Keratinocyte (primary cell): Measurements from ENCODE around the gene STAM2. TPM values are rescaled to one million over a fixed set of nuclear protein-coding genes. Genes with fewer than 3 reads are reported as not detected.

Experiments used
- DNase-seq: peaks from one replicate; pipeline ENCODE4 v3.0.0-alpha.2; 2011; ENCODE audit warnings: low read depth, missing footprints, low spot score
- FAIRE-seq: peaks from 2 replicates; lab custom pipeline; 2011; peaks lifted over from hg19 to GRCh38; lab: Jason Lieb, UNC
- H2AFZ ChIP-seq: 2 replicates; pipeline ENCODE4 v1.6.0; 2012; ENCODE audit warnings: low read length, control low read depth, inconsistent platforms; ENCODE audit not compliant: control insufficient read depth
- H3K27ac ChIP-seq: 2 replicates; pipeline ENCODE4 v1.5.1; 2011; ENCODE audit warnings: low read length; ENCODE audit not compliant: control insufficient read depth, insufficient read depth
- H3K27me3 ChIP-seq: 3 replicates; pipeline ENCODE4 v1.6.0; 2011; ENCODE audit warnings: low read length; ENCODE audit not compliant: control insufficient read depth, insufficient read depth; ENCODE audit errors: extremely low read depth
- H3K36me3 ChIP-seq, 2 experiments: 2 replicates in 1 of 2; 3 replicates in 1 of 2; pipeline ENCODE4 v1.5.1; 2011; ENCODE audit warnings: low read length in 2 of 2, mild to moderate bottlenecking in 1 of 2; ENCODE audit not compliant: control insufficient read depth in 2 of 2, insufficient read depth in 2 of 2; ENCODE audit errors: extremely low read depth in 1 of 2
- H3K4me1 ChIP-seq: 3 replicates; pipeline ENCODE4 v1.5.1; 2011; ENCODE audit warnings: low read length; ENCODE audit not compliant: control insufficient read depth, insufficient read depth; ENCODE audit errors: extremely low read depth
- H3K4me2 ChIP-seq: 3 replicates; pipeline ENCODE4 v1.6.0; 2011; ENCODE audit warnings: low read depth, low read length; ENCODE audit not compliant: control insufficient read depth, insufficient read depth; ENCODE audit errors: extremely low read depth
- H3K4me3 ChIP-seq, 3 experiments: fragments of 200-600 bp in 1 of 3; sonication (generic) in 1 of 3; 2 replicates in 2 of 3; 3 replicates in 1 of 3; pipeline ENCODE4 v1.5.1; 2011 to 2016; ENCODE audit warnings: low read length in 3 of 3, mild to moderate bottlenecking in 3 of 3, control low read depth in 2 of 3, inconsistent platforms in 1 of 3, low read depth in 1 of 3, mixed read lengths in 1 of 3, mixed run types in 1 of 3, moderate library complexity in 1 of 3; ENCODE audit not compliant: control insufficient read depth in 2 of 3, insufficient read depth in 2 of 3; ENCODE audit errors: extremely low read depth in 1 of 3
- H3K79me2 ChIP-seq: 2 replicates; pipeline ENCODE4 v1.6.0; 2012; ENCODE audit warnings: low read length; ENCODE audit not compliant: control insufficient read depth, insufficient read depth
- H3K9ac ChIP-seq: 3 replicates; pipeline ENCODE4 v1.6.0; 2011; ENCODE audit warnings: low read length; ENCODE audit not compliant: control insufficient read depth, insufficient read depth; ENCODE audit errors: extremely low read depth
- H3K9me1 ChIP-seq: 3 replicates; pipeline ENCODE4 v1.6.0; 2011; ENCODE audit warnings: low read length; ENCODE audit not compliant: control insufficient read depth, insufficient read depth; ENCODE audit errors: extremely low read depth
- H3K9me3 ChIP-seq: 2 replicates; pipeline ENCODE4 v1.5.1; 2012; ENCODE audit warnings: low read depth, low read length; ENCODE audit not compliant: control insufficient read depth
- H4K20me1 ChIP-seq: 3 replicates; pipeline ENCODE4 v1.6.0; 2011; ENCODE audit warnings: low read length; ENCODE audit not compliant: control insufficient read depth, insufficient read depth; ENCODE audit errors: extremely low read depth
- CTCF ChIP-seq, 3 experiments: IDR thresholded peaks in 1 of 3; conservative IDR thresholded peaks in 1 of 3; optimal IDR thresholded peaks in 1 of 3; 2 replicates in 2 of 3; 3 replicates in 1 of 3; pipeline versions ENCODE3 to v1.5.1; 2011; ENCODE audit warnings: low read length in 3 of 3, mild to moderate bottlenecking in 3 of 3, moderate library complexity in 2 of 3, control low read depth in 1 of 3, inconsistent platforms in 1 of 3; ENCODE audit not compliant: insufficient read depth in 2 of 3; ENCODE audit errors: extremely low read depth in 1 of 3
- EZH2 ChIP-seq: IDR thresholded peaks from one replicate; pipeline ENCODE4 v1.6.1; 2012; ENCODE audit warnings: inconsistent platforms, mild to moderate bottlenecking, low read length, moderate library complexity
- dilution Hi-C: fragments of 300-500 bp; cut with MboI; formaldehyde crosslinking; loops from one replicate; pipeline ENCODE4 v1.7.0; 2020; ENCODE audit warnings: low sequenced_read_pairs; ENCODE audit not compliant: extremely low pct_ligation_motif_present
- polyA plus RNA-seq, 5 experiments: library from polyadenylated mRNA; depleted of rRNA in 3 of 5; stranded (reverse) in 3 of 5; stranded (forward) in 1 of 5; unstranded in 1 of 5; fragments of >200 nt; gene quantifications; 1 replicate in 1 of 5; 2 replicates in 3 of 5; 3 replicates in 1 of 5; pipeline versions ENCODE4 v1.2.1 to v1.2.3, GENCODE V29; 2011 to 2012; ENCODE audit warnings: missing spikeins in 2 of 5, low read depth in 1 of 5, low replicate concordance in 1 of 5

The STAM2 gene
- polyA plus RNA-seq, 1 donor (not counting 4 experiments of a cell fraction or from before 2014, with no cell fraction given) = 20.7 TPM

DNA sequence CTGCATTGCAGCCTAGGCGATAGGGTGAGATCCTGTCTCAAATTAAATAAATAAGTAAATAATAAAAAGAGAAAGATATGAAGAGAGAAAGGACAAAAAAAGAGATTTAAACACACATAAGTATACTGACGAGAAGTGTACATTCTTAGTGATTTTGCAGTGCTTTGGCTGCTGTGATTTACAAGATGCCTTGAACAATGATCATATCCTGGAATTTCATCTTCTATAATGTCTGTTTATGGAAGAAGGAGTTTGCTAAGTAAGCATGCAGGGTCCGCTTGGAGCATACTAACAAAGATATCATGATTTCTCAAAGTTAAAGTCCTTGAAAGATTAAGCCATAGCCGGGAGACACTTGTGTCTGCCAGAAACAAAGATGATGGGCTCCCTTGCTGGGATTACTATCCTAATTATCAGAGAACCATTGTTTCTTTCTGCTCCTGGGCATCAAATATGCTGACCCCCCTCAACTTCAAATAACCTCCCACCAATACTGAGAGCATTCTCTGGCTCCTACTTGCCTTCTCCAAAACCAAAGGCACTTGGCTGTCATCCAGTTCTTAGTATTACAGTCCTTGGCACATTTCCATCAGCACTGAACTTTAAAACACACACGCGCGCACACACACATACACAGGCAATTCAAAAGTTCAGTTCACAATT lies 47.5 kb upstream of the STAM2 start:
- dilution Hi-C loops = no loop called here
- Histone ChIP-seq H2AFZ (no peak overlapping the region), H3K27ac (no peak overlapping the region), H3K36me3 (no peaks in the 10 kb centered on the region), H3K4me1 (peaks cover 9% of the 10 kb centered on the region), H3K9ac (no peak overlapping the region), H3K4me2 (no peak overlapping the region), H3K27me3 (no peaks in the 10 kb centered on the region), H3K4me3 (no peak overlapping the region), H4K20me1 (no peaks in the 10 kb centered on the region), H3K9me3 (no peaks in the 10 kb centered on the region), H3K9me1 (no peaks in the 10 kb centered on the region), H3K79me2 (no peaks in the 10 kb centered on the region)
- DNase-seq = no peak
- FAIRE-seq = peak; percentile 90
- TF ChIP-seq CTCF (optimal IDR thresholded peaks at IDR 0.05 in 1 of 3, IDR thresholded peaks at IDR 0.05 in 1 of 3, conservative IDR thresholded peaks at IDR 0.05 in 1 of 3; ENCODE audit: extremely low read depth in 1 of 3, insufficient read depth in 2 of 3, low read length in 3 of 3) (no peak), EZH2 (no peak)

- dilution Hi-C loops = no loop called here
- no peaks in the 10 kb centered on the region for H3K27me3 ChIP-seq
- TF ChIP-seq EZH2 (no peak), CTCF (optimal IDR thresholded peaks at IDR 0.05 in 1 of 3, IDR thresholded peaks at IDR 0.05 in 1 of 3, conservative IDR thresholded peaks at IDR 0.05 in 1 of 3; ENCODE audit: extremely low read depth in 1 of 3, insufficient read depth in 2 of 3, low read length in 3 of 3) (no peak)
- H3K9ac ChIP-seq = no peak overlapping the region
- no peak overlapping the region for H2AFZ ChIP-seq
- H3K4me3 ChIP-seq = no peak overlapping the region
- H3K27ac ChIP-seq = no peak overlapping the region
- H4K20me1 ChIP-seq = no peaks in the 10 kb centered on the region
- no peak overlapping the region for H3K4me2 ChIP-seq
- no peaks in the 10 kb centered on the region for H3K36me3 ChIP-seq
- H3K9me1 ChIP-seq = no peaks in the 10 kb centered on the region
- H3K9me3 ChIP-seq = no peaks in the 10 kb centered on the region
- FAIRE-seq (no peak), DNase-seq (no peak)
- H3K79me2 ChIP-seq = no peaks in the 10 kb centered on the region
- H3K4me1 ChIP-seq = peaks cover 9% of the 10 kb centered on the region
Measured at GRCh38 chr2:152221839-152222238, 46.3 kb upstream of the STAM2 start.
